HG03060 (cell line): ENCODE results near the gene NFXL1.
A peak's percentile ranks its signal among the peaks of the same experiment; 100 is the strongest.

Experiments
- ATAC-seq: cut with Tn5 transposase; IDR thresholded peaks from one replicate; pipeline ENCODE4 v1.9.1; 2021; ENCODE audit warnings: low read depth, moderate number of reproducible peaks; ENCODE audit not compliant: unreplicated experiment

NFXL1 gene

DNA sequence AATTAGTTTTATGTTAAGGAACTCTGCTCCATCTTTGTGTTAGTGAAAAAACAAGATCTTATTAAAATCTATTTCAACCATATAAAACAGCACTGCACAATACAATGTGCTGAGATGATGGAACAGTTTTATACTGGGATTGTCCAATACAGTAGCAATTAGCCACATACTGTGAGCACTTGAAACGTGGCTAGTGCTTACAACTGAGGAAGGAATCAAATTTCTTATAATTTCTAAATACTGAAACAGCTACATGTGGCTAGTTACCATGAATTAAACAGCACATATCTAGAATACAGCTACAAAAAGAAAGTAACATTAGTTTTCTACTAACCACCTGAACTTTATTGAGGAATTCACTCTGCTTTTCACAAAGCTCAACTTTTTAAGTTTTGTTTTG lies 14.7 kb downstream of the NFXL1 start:
- no peak for ATAC-seq

- ATAC-seq: no peak
Observed at GRCh38 chr4:47891928-47892327, 22.5 kb downstream of the NFXL1 start.

GRCh38 chr4:47882228-47882627 lies 32.2 kb downstream of the NFXL1 start:
- ATAC-seq: no peak

DNA sequence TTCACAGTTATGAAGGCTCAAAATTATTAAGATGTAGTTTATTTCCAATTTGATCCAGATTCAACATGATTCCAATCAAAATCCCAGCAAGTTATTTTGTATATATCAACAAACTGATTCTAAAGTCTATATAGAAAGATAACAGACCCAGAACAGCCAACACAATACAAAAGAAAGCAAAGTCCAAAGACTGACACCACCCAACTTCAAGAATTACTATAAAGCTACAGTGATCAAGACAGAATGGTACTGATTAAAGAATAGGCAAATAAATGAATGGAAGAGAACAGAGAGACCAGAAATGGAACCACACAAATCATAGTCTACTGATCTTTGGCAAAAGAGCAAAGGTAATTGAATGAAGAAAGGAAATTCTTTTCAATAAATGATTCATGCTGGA lies 34.9 kb downstream of the NFXL1 start:
- no peak for ATAC-seq

DNA sequence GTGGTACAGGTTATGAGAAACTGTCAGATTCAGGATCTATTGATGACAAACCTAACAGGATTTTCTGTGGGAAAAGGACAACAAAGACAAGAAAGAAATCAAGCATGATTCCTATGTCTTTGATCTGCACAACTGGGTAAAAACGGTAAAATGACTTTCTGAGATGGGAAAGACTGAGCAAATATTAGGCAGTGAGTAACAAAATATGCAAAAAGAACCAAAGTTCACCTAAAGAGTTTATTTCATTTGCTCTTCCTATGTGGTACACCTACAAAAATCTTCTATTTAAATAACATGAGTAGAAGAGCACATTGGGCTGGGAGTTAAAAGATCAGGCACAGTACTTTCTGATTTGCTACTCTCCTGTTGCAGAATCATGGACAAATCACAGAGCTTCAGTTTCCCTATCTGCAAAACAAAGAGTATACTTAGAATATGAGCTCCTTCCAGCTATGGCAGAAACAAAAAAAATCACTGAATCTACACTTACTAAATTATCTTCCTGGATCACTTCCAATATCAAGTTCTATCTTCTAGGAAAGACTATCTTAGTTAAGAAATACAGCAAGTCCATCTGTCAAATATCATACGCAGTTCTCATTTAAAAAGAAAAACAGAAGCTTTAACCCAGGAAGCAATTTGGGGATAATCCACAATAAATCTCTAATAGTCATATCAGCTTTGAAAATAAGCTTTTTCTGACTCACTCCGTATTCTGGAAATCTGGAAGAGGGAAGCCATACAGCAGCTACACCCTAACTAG lies 37.4 kb downstream of the NFXL1 start:
- no peak for ATAC-seq

- ATAC-seq: no peak
Observed at GRCh38 chr4:47876310-47876709, 38.1 kb downstream of the NFXL1 start.

GRCh38 chr4:47873877-47874541 lies 40.4 kb downstream of the NFXL1 start:
- no peak for ATAC-seq

DNA sequence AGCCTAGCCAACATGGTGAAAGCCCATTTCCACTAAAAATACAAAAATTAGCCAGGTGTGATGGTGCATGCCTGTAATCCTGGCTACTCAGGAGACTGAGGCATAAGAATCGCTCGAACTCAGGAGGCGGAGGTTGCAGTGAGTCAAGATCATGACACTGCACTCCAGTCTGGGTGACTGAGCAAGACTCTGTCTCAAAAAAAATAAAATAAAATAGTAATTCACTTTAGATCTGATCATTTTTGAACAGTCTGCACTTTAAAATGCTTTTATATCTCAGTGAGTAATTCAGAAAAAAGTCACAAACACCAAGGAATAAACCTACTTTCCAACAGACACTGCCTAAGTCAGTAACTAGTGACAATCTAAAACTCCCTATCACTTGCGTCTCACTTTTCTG lies 50.9 kb downstream of the NFXL1 start:
- no peak for ATAC-seq

GRCh38 chr4:47862297-47862696 lies 52.1 kb downstream of the NFXL1 start:
- no peak for ATAC-seq

DNA sequence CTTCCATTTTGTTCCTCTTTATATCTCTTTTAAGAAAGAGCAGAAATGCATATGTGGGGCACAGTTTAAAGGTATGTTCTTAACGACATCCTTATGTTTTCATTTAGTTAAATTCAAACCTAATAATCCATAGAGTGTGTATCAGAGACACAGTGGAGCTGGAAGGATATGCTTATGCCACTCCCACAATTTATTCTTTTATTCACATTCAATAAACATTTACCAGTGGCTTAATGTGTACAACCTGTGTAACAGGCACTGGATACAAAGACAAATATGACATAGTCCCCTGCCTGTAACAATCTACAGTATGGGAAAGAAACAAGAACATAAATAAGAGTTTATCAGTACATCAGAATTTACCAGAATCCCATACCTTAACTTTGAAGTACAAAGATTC lies 54.1 kb downstream of the NFXL1 start:
- no peak for ATAC-seq

DNA sequence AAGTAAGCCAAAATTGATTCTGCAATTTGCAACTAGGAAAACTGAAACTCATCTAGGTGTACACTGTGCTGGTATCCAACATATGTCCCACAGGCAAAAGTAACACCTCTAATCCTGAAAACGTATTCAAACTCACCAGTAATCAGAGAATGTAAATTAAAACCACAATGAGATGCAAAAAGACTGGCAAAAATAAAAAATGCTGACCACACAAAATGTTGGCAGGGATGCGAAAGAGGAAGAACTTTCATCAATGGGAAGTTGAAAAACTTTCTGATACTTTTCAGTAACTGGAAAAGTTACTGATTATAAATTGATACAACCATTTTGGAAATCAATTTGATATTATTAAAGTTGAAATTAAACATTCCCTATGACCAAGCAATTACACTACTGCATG lies 56.4 kb downstream of the NFXL1 start:
- ATAC-seq: no peak

DNA sequence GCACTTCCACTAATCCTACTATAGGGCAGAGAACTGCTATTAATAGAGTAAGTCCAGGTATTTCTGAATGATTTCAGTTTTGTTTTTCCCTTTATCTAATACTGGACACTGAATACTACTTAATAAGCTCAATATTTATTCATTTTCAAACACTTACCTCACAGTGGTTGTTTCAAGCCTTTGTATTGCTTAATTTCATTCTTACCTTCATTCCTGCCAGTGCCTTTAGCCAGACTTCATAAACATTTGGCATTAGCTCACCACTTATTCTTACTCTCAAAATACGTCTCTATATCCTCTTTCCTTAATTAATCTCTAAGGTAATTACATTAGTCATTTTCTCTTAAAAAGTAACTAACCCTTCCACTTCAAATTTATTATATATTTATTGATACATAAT lies 57.7 kb downstream of the NFXL1 start:
- no peak for ATAC-seq

DNA sequence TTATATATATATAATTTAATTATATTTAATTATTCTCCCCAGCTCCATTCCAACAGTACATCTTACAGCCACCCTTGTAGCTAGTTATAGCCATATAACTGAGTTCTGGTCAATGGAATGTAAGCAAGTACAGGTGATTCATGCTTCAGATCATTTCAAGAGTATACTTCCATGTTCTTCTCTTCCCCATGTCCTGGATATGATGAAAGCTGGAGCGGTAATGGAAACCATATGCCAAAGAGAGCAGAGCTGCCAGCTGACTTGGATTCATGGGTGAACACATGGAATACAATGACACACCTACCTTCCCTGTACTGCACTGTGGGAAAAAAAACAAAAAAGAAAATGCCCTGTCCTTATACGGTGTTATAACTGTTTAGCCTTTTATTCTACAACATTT lies 59.0 kb downstream of the NFXL1 start:
- ATAC-seq: no peak

GRCh38 chr4:47852136-47852535 lies 62.2 kb downstream of the NFXL1 start:
- no peak for ATAC-seq

DNA sequence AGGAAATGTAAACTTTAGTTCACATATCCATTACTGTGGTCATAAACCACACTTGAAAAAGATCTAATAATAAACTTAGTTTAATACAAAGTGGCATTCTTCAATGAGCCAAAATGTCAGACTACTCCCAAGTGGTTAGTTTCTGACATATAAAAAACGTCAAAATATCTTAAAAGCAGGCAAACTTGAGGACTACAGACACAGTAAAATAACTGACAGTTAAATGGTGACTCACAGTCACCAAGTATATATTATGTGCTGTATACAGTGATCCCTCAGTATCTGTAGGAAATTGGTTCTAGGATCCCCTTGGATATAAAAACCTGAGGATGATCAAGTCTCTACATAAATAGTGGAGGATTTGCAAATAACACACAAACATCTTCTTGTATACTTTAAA lies 64.9 kb downstream of the NFXL1 start:
- ATAC-seq: no peak

GRCh38 chr4:47848041-47848440 lies 66.3 kb downstream of the NFXL1 start:
- ATAC-seq: no peak

GRCh38 chr4:47842985-47843384 lies 71.4 kb downstream of the NFXL1 start:
- ATAC-seq: no peak

- no peak for ATAC-seq
Observed at GRCh38 chr4:47840291-47840690, 74.1 kb downstream of the NFXL1 start.

- peak; percentile 57 for ATAC-seq
Observed at GRCh38 chr4:47839259-47839658, 75.1 kb downstream of the NFXL1 start.

GRCh38 chr4:47838445-47838844 lies 75.9 kb downstream of the NFXL1 start:
- ATAC-seq: no peak

DNA sequence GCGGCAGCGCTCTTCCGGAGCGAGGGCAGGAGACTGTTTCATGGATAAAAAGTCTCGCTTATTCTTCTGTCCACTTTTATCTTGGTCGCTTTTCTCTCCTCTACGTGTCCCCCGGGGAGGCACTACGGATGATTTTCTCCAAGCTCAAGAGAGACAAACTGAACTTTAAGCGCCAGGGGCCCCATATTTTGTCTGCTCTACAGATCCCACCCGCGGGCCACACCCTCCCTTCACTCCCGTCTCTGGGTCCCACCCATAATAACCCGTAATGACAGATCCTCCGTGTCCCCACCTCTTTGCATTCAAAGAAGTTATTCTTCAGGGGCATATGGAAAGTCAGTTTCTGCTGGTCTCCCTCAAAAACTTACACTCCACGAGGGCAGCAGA lies 76.5 kb downstream of the NFXL1 start, which contains the start of gene CORIN:
Gene CORIN, minus strand, starts transcription at position 160 of the 387 bp plus-strand sequence. Its CDS starts 118 bp downstream, at position 42.
- ATAC-seq: no peak
